Measurements from ENCODE around the gene TUSC1.
A peak's percentile ranks its signal among the peaks of the same experiment; 100 is the strongest.
"Not testable (repeated sequence)": the region's sequence is repeated elsewhere in the genome, so short reads cannot be mapped to it uniquely, and the experiment has no call there.

TUSC1 gene

GRCh38 chr9:25678846-25679360 is 659 bp upstream of the TUSC1 start:
- Histone ChIP-seq H3K27ac (ENCODE audit: low read depth, low read length) (peak overlapping the region; percentile 99), H3K4me3 (ENCODE audit: low read length) (peak overlapping the region; percentile 89), H3K27me3 (ENCODE audit: control insufficient read depth, insufficient read depth, low read length) (no peaks in the 10 kb centered on the region), H3K36me3 (ENCODE audit: control insufficient read depth, insufficient read depth, low read length) (no peaks in the 10 kb centered on the region), H3K4me1 (ENCODE audit: control insufficient read depth, insufficient read depth, low read length) (peaks cover 6% of the 10 kb centered on the region), H3K9ac (ENCODE audit: low read length) (peak overlapping the region; percentile 96)

DNA sequence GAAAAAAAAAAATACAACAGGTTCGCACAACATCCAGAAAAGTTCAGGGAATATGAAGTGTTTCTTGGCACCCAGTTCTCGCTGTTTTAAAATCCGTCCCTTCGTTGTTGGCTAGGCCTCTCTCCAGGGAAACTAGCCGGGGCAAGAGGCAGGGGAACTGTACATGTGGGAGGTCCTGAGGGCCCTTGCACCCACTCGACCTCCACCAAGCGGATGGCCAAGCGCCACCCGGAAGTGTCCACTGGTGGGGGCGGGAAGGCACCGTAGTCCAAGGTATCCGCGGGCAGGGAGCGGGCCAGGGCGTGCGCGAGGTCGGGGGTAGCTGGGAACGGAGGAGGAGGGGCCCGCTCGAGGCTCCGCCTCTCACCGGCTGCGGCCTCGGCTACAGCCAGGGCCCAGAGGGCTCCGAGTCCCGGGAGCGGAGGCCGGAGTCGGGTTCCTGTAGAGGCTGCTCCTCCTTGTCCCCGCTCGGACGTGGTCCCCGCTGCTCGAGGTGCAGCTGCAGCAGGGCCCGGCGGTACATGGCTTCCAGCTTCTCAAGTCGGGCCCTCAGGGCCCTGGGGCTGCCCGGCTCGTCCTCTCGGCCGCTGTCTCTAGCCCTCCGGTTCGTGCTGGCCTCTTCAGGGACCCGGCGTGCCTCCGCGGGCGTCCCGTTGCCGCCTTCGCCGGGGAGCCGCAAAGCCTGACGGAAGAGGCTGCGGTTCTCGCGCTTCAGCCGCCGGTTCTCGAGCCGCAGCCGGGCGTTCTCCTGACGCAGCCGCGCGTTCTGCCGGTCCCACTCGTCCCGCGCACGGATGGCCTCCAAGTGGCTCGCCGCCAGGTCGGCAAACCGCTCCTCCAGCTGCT is 720 bp downstream of the TUSC1 start:
- Histone ChIP-seq H3K4me3 (ENCODE audit: low read length) (peak overlapping the region; percentile 89), H3K27ac (ENCODE audit: low read depth, low read length) (peak overlapping the region; percentile 99), H3K36me3 (ENCODE audit: control insufficient read depth, insufficient read depth, low read length) (no peaks in the 10 kb centered on the region)

GRCh38 chr9:25675858-25676257 is 2.4 kb downstream of the TUSC1 start:
- not testable (repeated sequence) for H3K9ac ChIP-seq (ENCODE audit: low read length)

More for the DNA sequence above, 720 bp downstream of the TUSC1 start:
- Histone ChIP-seq H3K9ac (ENCODE audit: low read length) (peak overlapping the region; percentile 96), H3K27me3 (ENCODE audit: control insufficient read depth, insufficient read depth, low read length) (no peaks in the 10 kb centered on the region), H3K4me1 (ENCODE audit: control insufficient read depth, insufficient read depth, low read length) (peaks cover 6% of the 10 kb centered on the region)

GRCh38 chr9:25658571-25658970 is 19.7 kb downstream of the TUSC1 start:
- no peaks in the 10 kb centered on the region for H3K4me1 ChIP-seq (ENCODE audit: control insufficient read depth, insufficient read depth, low read length)

More at GRCh38 chr9:25675858-25676257, 2.4 kb downstream of the TUSC1 start:
- H3K4me1 ChIP-seq (ENCODE audit: control insufficient read depth, insufficient read depth, low read length); H3K36me3 ChIP-seq (ENCODE audit: control insufficient read depth, insufficient read depth, low read length); H3K27ac ChIP-seq (ENCODE audit: low read depth, low read length); H3K27me3 ChIP-seq (ENCODE audit: control insufficient read depth, insufficient read depth, low read length); H3K4me3 ChIP-seq (ENCODE audit: low read length): not testable (repeated sequence)

DNA sequence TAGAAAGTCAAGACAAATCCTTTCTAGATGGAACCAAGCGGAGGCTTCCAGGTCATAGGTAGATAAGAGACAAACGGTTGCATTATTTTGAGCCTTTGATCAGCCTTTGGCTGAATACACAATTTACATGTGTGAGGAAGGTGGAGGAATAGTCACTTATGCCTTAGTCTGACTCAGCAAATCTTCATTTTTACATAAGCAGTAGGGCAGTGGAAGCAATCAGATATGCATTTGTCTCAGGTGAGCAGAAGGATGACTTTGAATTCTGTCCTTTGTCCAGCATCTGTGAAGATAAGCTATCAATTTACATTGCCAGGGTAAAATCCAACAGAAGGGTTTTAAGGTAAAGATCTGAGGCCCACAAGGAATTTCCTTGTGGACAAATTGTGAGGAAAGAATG is 23.8 kb downstream of the TUSC1 start:
- Histone ChIP-seq H3K4me3 (ENCODE audit: low read length) (no peak overlapping the region), H3K9ac (ENCODE audit: low read length) (no peak overlapping the region), H3K27me3 (ENCODE audit: control insufficient read depth, insufficient read depth, low read length) (no peaks in the 10 kb centered on the region), H3K4me1 (ENCODE audit: control insufficient read depth, insufficient read depth, low read length) (no peaks in the 10 kb centered on the region), H3K36me3 (ENCODE audit: control insufficient read depth, insufficient read depth, low read length) (no peaks in the 10 kb centered on the region), H3K27ac (ENCODE audit: low read depth, low read length) (no peak overlapping the region)

More at GRCh38 chr9:25658571-25658970, 19.7 kb downstream of the TUSC1 start:
- no peaks in the 10 kb centered on the region for H3K27me3 ChIP-seq (ENCODE audit: control insufficient read depth, insufficient read depth, low read length)
- no peak overlapping the region for H3K4me3 ChIP-seq (ENCODE audit: low read length)
- no peak overlapping the region for H3K27ac ChIP-seq (ENCODE audit: low read depth, low read length)
- H3K9ac ChIP-seq (ENCODE audit: low read length), result no peak overlapping the region
- H3K36me3 ChIP-seq (ENCODE audit: control insufficient read depth, insufficient read depth, low read length), result no peaks in the 10 kb centered on the region

GRCh38 chr9:25648116-25648515 is 30.1 kb downstream of the TUSC1 start:
- no peaks in the 10 kb centered on the region for H3K4me1 ChIP-seq (ENCODE audit: control insufficient read depth, insufficient read depth, low read length)
- H3K9ac ChIP-seq (ENCODE audit: low read length), result no peak overlapping the region
- H3K4me3 ChIP-seq (ENCODE audit: low read length), result no peak overlapping the region
- H3K36me3 ChIP-seq (ENCODE audit: control insufficient read depth, insufficient read depth, low read length), result no peaks in the 10 kb centered on the region
- no peaks in the 10 kb centered on the region for H3K27me3 ChIP-seq (ENCODE audit: control insufficient read depth, insufficient read depth, low read length)
- no peak overlapping the region for H3K27ac ChIP-seq (ENCODE audit: low read depth, low read length)

DNA sequence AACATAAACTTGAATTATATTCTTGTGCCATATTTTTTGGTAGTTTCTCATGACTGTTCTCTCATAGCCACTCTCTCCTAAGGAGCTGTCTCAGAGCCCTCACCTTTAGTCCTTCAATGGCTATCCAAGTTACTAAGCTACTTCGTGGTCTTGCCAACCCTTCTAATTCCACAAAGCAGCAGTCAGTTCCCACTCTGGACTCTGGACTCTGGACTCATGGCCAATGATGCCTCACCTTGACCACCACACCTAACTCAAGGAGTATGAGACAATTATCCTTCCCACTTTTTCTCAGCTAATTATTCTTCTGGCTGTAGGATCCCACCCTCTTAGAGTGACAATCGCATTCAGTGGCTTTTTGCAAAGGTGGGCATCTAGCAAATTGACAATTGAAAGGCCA is 42.2 kb downstream of the TUSC1 start:
- H3K36me3 ChIP-seq (ENCODE audit: control insufficient read depth, insufficient read depth, low read length), result no peaks in the 10 kb centered on the region
- no peak overlapping the region for H3K9ac ChIP-seq (ENCODE audit: low read length)
- no peak overlapping the region for H3K4me3 ChIP-seq (ENCODE audit: low read length)
- H3K27me3 ChIP-seq (ENCODE audit: control insufficient read depth, insufficient read depth, low read length), result no peaks in the 10 kb centered on the region
- H3K27ac ChIP-seq (ENCODE audit: low read depth, low read length), result no peak overlapping the region
- H3K4me1 ChIP-seq (ENCODE audit: control insufficient read depth, insufficient read depth, low read length), result no peaks in the 10 kb centered on the region

GRCh38 chr9:25629231-25629630 is 49.0 kb downstream of the TUSC1 start:
- no peaks in the 10 kb centered on the region for H3K36me3 ChIP-seq (ENCODE audit: control insufficient read depth, insufficient read depth, low read length)
- no peaks in the 10 kb centered on the region for H3K4me1 ChIP-seq (ENCODE audit: control insufficient read depth, insufficient read depth, low read length)
- H3K27me3 ChIP-seq (ENCODE audit: control insufficient read depth, insufficient read depth, low read length), result no peaks in the 10 kb centered on the region
- no peak overlapping the region for H3K9ac ChIP-seq (ENCODE audit: low read length)
- no peak overlapping the region for H3K27ac ChIP-seq (ENCODE audit: low read depth, low read length)
- no peak overlapping the region for H3K4me3 ChIP-seq (ENCODE audit: low read length)

All from rectal smooth muscle tissue (tissue), 1 donor.